ENCODE data around the gene SELENON. TPM values are rescaled to one million over a fixed set of nuclear protein-coding genes. Genes with fewer than 3 reads are reported as not detected.

Gene SELENON
- total and polyA plus RNA-seq, 2 of the 8 experiments (the other 6 are each of a cell fraction or from before 2014, with no cell fraction given), result 43.0 to 77.6 TPM

- H2BK15ac ChIP-seq (ENCODE audit: low read length), result no peak overlapping the region
- POLR2A ChIA-PET (ENCODE audit: partially characterized antibody), result interaction anchor here (1.1 kb wide), 1 partner anchor 10 kb away, joined by 3 read pairs; no protein-coding TSS in a partner anchor
- no peak overlapping the region for H2BK12ac ChIP-seq (ENCODE audit: low read depth, low read length)
- H3K4me1 ChIP-seq (replicated peaks in 1 of 4; ENCODE audit: control insufficient read depth in 3 of 4, insufficient read depth in 4 of 4, low read length in 3 of 4), result peaks cover 0 to 9% (median 3%) of the 10 kb centered on the region in 4 experiments; a peak in 4 of 7 replicates
- H4K8ac ChIP-seq (ENCODE audit: extremely low read depth, insufficient read depth, low read length), result no peak overlapping the region
- no peak overlapping the region for H3K4ac ChIP-seq (replicated peaks; ENCODE audit: insufficient read length, low read depth, low read length)
- H3K9ac ChIP-seq (replicated peaks in 1 of 4; ENCODE audit: extremely low read depth in 1 of 4, low read depth in 3 of 4, low read length in 3 of 4), result no peak overlapping the region
- H3K79me1 ChIP-seq (ENCODE audit: low read depth, low read length), result no peaks in the 10 kb centered on the region
- no peak overlapping the region for H3K4me3 ChIP-seq (ENCODE audit: extremely low read depth in 1 of 4, insufficient read depth in 2 of 4, low read depth in 3 of 4, low read length in 4 of 4)
- H3K36me3 ChIP-seq (ENCODE audit: control insufficient read depth in 2 of 4, insufficient read depth in 4 of 4, low read length in 3 of 4), result no peaks in the 10 kb centered on the region
- DNase-seq (ENCODE audit: low read depth in 1 of 2, low spot score in 2 of 2) (no peak), FAIRE-seq (no peak)
- no peak overlapping the region for H3K23ac ChIP-seq (ENCODE audit: insufficient read length)
- no peak overlapping the region for H3K4me2 ChIP-seq (ENCODE audit: insufficient read depth in 1 of 2, low read depth in 2 of 2, low read length in 2 of 2)
- CTCF ChIA-PET (ENCODE audit: partially characterized antibody), result interaction anchor here (1.0 kb wide), 2 partner anchors 25 to 200 kb away, joined by 3 to 4 read pairs; no protein-coding TSS in a partner anchor
- H3K23me2 ChIP-seq (ENCODE audit: low read depth, low read length), result peaks cover 14% of the 10 kb centered on the region; the same call in 1 of the 2 replicates
- no peak overlapping the region for H2AK5ac ChIP-seq (ENCODE audit: low read depth, low read length)
- H3K27ac ChIP-seq (ENCODE audit: low read depth, low read length), result no peak overlapping the region
- H2AFZ ChIP-seq (ENCODE audit: low read length), result no peak overlapping the region
- no peak for TF ChIP-seq BRCA1 (IDR thresholded peaks at IDR 0.05; ENCODE audit: low read depth, low read length)
- no peak for TF ChIP-seq CTBP2 (IDR thresholded peaks at IDR 0.05; ENCODE audit: borderline replicate concordance, insufficient read depth, insufficient read length, low read length)
- no peak for TF ChIP-seq SIRT6 (IDR thresholded peaks at IDR 0.05; ENCODE audit: low read length)
- TF ChIP-seq USF2 (IDR thresholded peaks at IDR 0.05; ENCODE audit: low read length), result no peak
- no peak for TF ChIP-seq CBX5 (IDR thresholded peaks at IDR 0.05; ENCODE audit: low read depth, low read length)
- no peak for TF ChIP-seq RFX5 (IDR thresholded peaks at IDR 0.05; ENCODE audit: borderline replicate concordance, low read depth, low read length)
- no peak for TF ChIP-seq JUND (IDR thresholded peaks at IDR 0.05; ENCODE audit: low read length)
- TF ChIP-seq NANOG (IDR thresholded peaks at IDR 0.05; ENCODE audit: insufficient read depth, low read depth, low read length, poor library complexity, severe bottlenecking), result no peak
- TF ChIP-seq SIX5 (IDR thresholded peaks at IDR 0.05; ENCODE audit: low read depth, low read length), result no peak
- H3K79me2 ChIP-seq (ENCODE audit: control insufficient read depth in 1 of 2, insufficient read depth in 2 of 2, low read length in 2 of 2), result no peaks in the 10 kb centered on the region
- no peaks in the 10 kb centered on the region for H3K27me3 ChIP-seq (replicated peaks in 1 of 4; ENCODE audit: control insufficient read depth in 3 of 4, extremely low read depth in 1 of 4, insufficient read depth in 3 of 4, low read length in 3 of 4)
- no peak overlapping the region for H2BK20ac ChIP-seq (ENCODE audit: low read length)
- no peak overlapping the region for H3K56ac ChIP-seq (replicated peaks; ENCODE audit: insufficient read length, low read depth, low read length)
- H4K20me1 ChIP-seq (replicated peaks in 1 of 2; ENCODE audit: control insufficient read depth in 1 of 2, insufficient read depth in 2 of 2, low read length in 2 of 2), result peaks cover 0 to 6% of the 10 kb centered on the region in 2 experiments
- H3K14ac ChIP-seq (ENCODE audit: insufficient read length), result no peak overlapping the region
- WGBS, 2 experiments (ENCODE audit: extremely low coverage in 1 of 2, insufficient coverage in 1 of 2, insufficient read length in 1 of 2, insufficient replicate concordance in 2 of 2, low coverage in 1 of 2, low lambda C conversion rate in 2 of 2, missing lambda C conversion rate in 1 of 2), result 85% methylated on average over 5 of the region's 5 CpGs; no CpG with 5 or more reads in 1 of the 2 experiments
- H2BK120ac ChIP-seq (replicated peaks; ENCODE audit: low read depth, low read length), result no peak overlapping the region
- no peak overlapping the region for H4K91ac ChIP-seq (replicated peaks; ENCODE audit: insufficient read length, low read length)
- H3K9me3 ChIP-seq (ENCODE audit: insufficient read depth in 2 of 2, low read depth in 1 of 2, low read length in 1 of 2), result no peaks in the 10 kb centered on the region
- no peak overlapping the region for H2BK5ac ChIP-seq (ENCODE audit: low read depth, low read length)
- no peak overlapping the region for H3K18ac ChIP-seq (ENCODE audit: extremely low read depth, low read length)
- no peak overlapping the region for H4K5ac ChIP-seq (ENCODE audit: insufficient read length, low read depth, low read length)
Observed at GRCh38 chr1:25772692-25773245, 27.2 kb upstream of the SELENON start.

All from H1 (cell line).